ENCODE results near the gene NKAIN2.
"Not testable (repeated sequence)": the region's sequence is repeated elsewhere in the genome, so short reads cannot be mapped to it uniquely, and the experiment has no call there.

The NKAIN2 gene

GRCh38 chr6:124319410-124319809 lies 515.7 kb downstream of the NKAIN2 start:
- Histone ChIP-seq H3K9me3 (ENCODE audit: control insufficient read depth in 2 of 2, low read length in 2 of 2) (no peaks in the 10 kb centered on the region), H3K27me3 (ENCODE audit: control insufficient read depth in 2 of 2, insufficient read depth in 2 of 2, low read length in 2 of 2) (no peaks in the 10 kb centered on the region), H3K4me3 (ENCODE audit: low read length in 2 of 2) (no peak overlapping the region), H3K9ac (ENCODE audit: low read depth in 1 of 2, low read length in 2 of 2) (no peak overlapping the region), H3K27ac (ENCODE audit: low read depth in 2 of 2, low read length in 2 of 2) (no peak overlapping the region), H3K4me1 (ENCODE audit: control insufficient read depth in 2 of 2, insufficient read depth in 2 of 2, low read length in 2 of 2) (no peaks in the 10 kb centered on the region), H3K36me3 (ENCODE audit: control insufficient read depth in 2 of 2, insufficient read depth in 2 of 2, low read length in 2 of 2) (no peaks in the 10 kb centered on the region)

GRCh38 chr6:124324237-124324636 lies 520.6 kb downstream of the NKAIN2 start:
- Histone ChIP-seq H3K36me3 (ENCODE audit: control insufficient read depth in 2 of 2, insufficient read depth in 2 of 2, low read length in 2 of 2) (no peaks in the 10 kb centered on the region), H3K9me3 (ENCODE audit: control insufficient read depth in 2 of 2, low read length in 2 of 2) (no peaks in the 10 kb centered on the region), H3K9ac (ENCODE audit: low read depth in 1 of 2, low read length in 2 of 2) (no peak overlapping the region), H3K27me3 (ENCODE audit: control insufficient read depth in 2 of 2, insufficient read depth in 2 of 2, low read length in 2 of 2) (no peaks in the 10 kb centered on the region), H3K4me3 (ENCODE audit: low read length in 2 of 2) (no peak overlapping the region), H3K27ac (ENCODE audit: low read depth in 2 of 2, low read length in 2 of 2) (no peak overlapping the region), H3K4me1 (ENCODE audit: control insufficient read depth in 2 of 2, insufficient read depth in 2 of 2, low read length in 2 of 2) (no peaks in the 10 kb centered on the region)

- H3K27ac ChIP-seq (ENCODE audit: low read depth in 2 of 2, low read length in 2 of 2): no peak overlapping the region
- no peaks in the 10 kb centered on the region for H3K27me3 ChIP-seq (ENCODE audit: control insufficient read depth in 2 of 2, insufficient read depth in 2 of 2, low read length in 2 of 2)
- no peaks in the 10 kb centered on the region for H3K9me3 ChIP-seq (ENCODE audit: control insufficient read depth in 2 of 2, low read length in 2 of 2)
- H3K36me3 ChIP-seq (ENCODE audit: control insufficient read depth in 2 of 2, insufficient read depth in 2 of 2, low read length in 2 of 2): no peaks in the 10 kb centered on the region
- H3K9ac ChIP-seq (ENCODE audit: low read depth in 1 of 2, low read length in 2 of 2): no peak overlapping the region
- H3K4me3 ChIP-seq (ENCODE audit: low read length in 2 of 2): no peak overlapping the region
- H3K4me1 ChIP-seq (ENCODE audit: control insufficient read depth in 2 of 2, insufficient read depth in 2 of 2, low read length in 2 of 2): no peaks in the 10 kb centered on the region
Observed at GRCh38 chr6:124330197-124330596, 526.5 kb downstream of the NKAIN2 start.

- Histone ChIP-seq H3K27ac (ENCODE audit: low read depth in 2 of 2, low read length in 2 of 2) (no peak overlapping the region), H3K4me3 (ENCODE audit: low read length in 2 of 2) (no peak overlapping the region), H3K9ac (ENCODE audit: low read depth in 1 of 2, low read length in 2 of 2) (no peak overlapping the region), H3K4me1 (ENCODE audit: control insufficient read depth in 2 of 2, insufficient read depth in 2 of 2, low read length in 2 of 2) (no peaks in the 10 kb centered on the region), H3K9me3 (ENCODE audit: control insufficient read depth in 2 of 2, low read length in 2 of 2) (no peaks in the 10 kb centered on the region), H3K27me3 (ENCODE audit: control insufficient read depth in 2 of 2, insufficient read depth in 2 of 2, low read length in 2 of 2) (no peaks in the 10 kb centered on the region), H3K36me3 (ENCODE audit: control insufficient read depth in 2 of 2, insufficient read depth in 2 of 2, low read length in 2 of 2) (no peaks in the 10 kb centered on the region)
Observed at GRCh38 chr6:124334359-124334758, 530.7 kb downstream of the NKAIN2 start.

- no peaks in the 10 kb centered on the region for H3K4me1 ChIP-seq (ENCODE audit: control insufficient read depth in 2 of 2, insufficient read depth in 2 of 2, low read length in 2 of 2)
- no peaks in the 10 kb centered on the region for H3K27me3 ChIP-seq (ENCODE audit: control insufficient read depth in 2 of 2, insufficient read depth in 2 of 2, low read length in 2 of 2)
- no peak overlapping the region for H3K9ac ChIP-seq (ENCODE audit: low read depth in 1 of 2, low read length in 2 of 2)
- H3K9me3 ChIP-seq (ENCODE audit: control insufficient read depth in 2 of 2, low read length in 2 of 2): no peaks in the 10 kb centered on the region
- H3K4me3 ChIP-seq (ENCODE audit: low read length in 2 of 2): no peak overlapping the region
- no peaks in the 10 kb centered on the region for H3K36me3 ChIP-seq (ENCODE audit: control insufficient read depth in 2 of 2, insufficient read depth in 2 of 2, low read length in 2 of 2)
- no peak overlapping the region for H3K27ac ChIP-seq (ENCODE audit: low read depth in 2 of 2, low read length in 2 of 2)
Observed at GRCh38 chr6:124339610-124340334, 536.1 kb downstream of the NKAIN2 start.

GRCh38 chr6:124348339-124348738 lies 544.7 kb downstream of the NKAIN2 start:
- not testable (repeated sequence) for H3K9me3 ChIP-seq (ENCODE audit: control insufficient read depth in 2 of 2, low read length in 2 of 2)

GRCh38 chr6:124355146-124355545 lies 551.5 kb downstream of the NKAIN2 start:
- Histone ChIP-seq H3K4me1 (ENCODE audit: control insufficient read depth in 2 of 2, insufficient read depth in 2 of 2, low read length in 2 of 2) (no peaks in the 10 kb centered on the region), H3K4me3 (ENCODE audit: low read length in 2 of 2) (no peak overlapping the region), H3K9me3 (ENCODE audit: control insufficient read depth in 2 of 2, low read length in 2 of 2) (no peaks in the 10 kb centered on the region), H3K27ac (ENCODE audit: low read depth in 2 of 2, low read length in 2 of 2) (no peak overlapping the region), H3K27me3 (ENCODE audit: control insufficient read depth in 2 of 2, insufficient read depth in 2 of 2, low read length in 2 of 2) (no peaks in the 10 kb centered on the region), H3K9ac (ENCODE audit: low read depth in 1 of 2, low read length in 2 of 2) (no peak overlapping the region), H3K36me3 (ENCODE audit: control insufficient read depth in 2 of 2, insufficient read depth in 2 of 2, low read length in 2 of 2) (no peaks in the 10 kb centered on the region)

More at GRCh38 chr6:124348339-124348738, 544.7 kb downstream of the NKAIN2 start:
- H3K4me1 ChIP-seq (ENCODE audit: control insufficient read depth in 2 of 2, insufficient read depth in 2 of 2, low read length in 2 of 2); H3K27ac ChIP-seq (ENCODE audit: low read depth in 2 of 2, low read length in 2 of 2); H3K4me3 ChIP-seq (ENCODE audit: low read length in 2 of 2); H3K36me3 ChIP-seq (ENCODE audit: control insufficient read depth in 2 of 2, insufficient read depth in 2 of 2, low read length in 2 of 2); H3K27me3 ChIP-seq (ENCODE audit: control insufficient read depth in 2 of 2, insufficient read depth in 2 of 2, low read length in 2 of 2); H3K9ac ChIP-seq (ENCODE audit: low read depth in 1 of 2, low read length in 2 of 2): not testable (repeated sequence)

- H3K27ac ChIP-seq (ENCODE audit: low read depth in 2 of 2, low read length in 2 of 2): no peak overlapping the region
- no peaks in the 10 kb centered on the region for H3K36me3 ChIP-seq (ENCODE audit: control insufficient read depth in 2 of 2, insufficient read depth in 2 of 2, low read length in 2 of 2)
- H3K27me3 ChIP-seq (ENCODE audit: control insufficient read depth in 2 of 2, insufficient read depth in 2 of 2, low read length in 2 of 2): no peaks in the 10 kb centered on the region
- H3K4me1 ChIP-seq (ENCODE audit: control insufficient read depth in 2 of 2, insufficient read depth in 2 of 2, low read length in 2 of 2): no peaks in the 10 kb centered on the region
- H3K4me3 ChIP-seq (ENCODE audit: low read length in 2 of 2): no peak overlapping the region
- no peak overlapping the region for H3K9ac ChIP-seq (ENCODE audit: low read depth in 1 of 2, low read length in 2 of 2)
- H3K9me3 ChIP-seq (ENCODE audit: control insufficient read depth in 2 of 2, low read length in 2 of 2): no peaks in the 10 kb centered on the region
Observed at GRCh38 chr6:124356276-124356810, 552.7 kb downstream of the NKAIN2 start.

GRCh38 chr6:124356811-124357210 lies 553.1 kb downstream of the NKAIN2 start:
- no peak overlapping the region for H3K27ac ChIP-seq (ENCODE audit: low read depth in 2 of 2, low read length in 2 of 2)
- H3K4me1 ChIP-seq (ENCODE audit: control insufficient read depth in 2 of 2, insufficient read depth in 2 of 2, low read length in 2 of 2): no peaks in the 10 kb centered on the region
- H3K27me3 ChIP-seq (ENCODE audit: control insufficient read depth in 2 of 2, insufficient read depth in 2 of 2, low read length in 2 of 2): no peaks in the 10 kb centered on the region
- no peak overlapping the region for H3K9ac ChIP-seq (ENCODE audit: low read depth in 1 of 2, low read length in 2 of 2)
- H3K36me3 ChIP-seq (ENCODE audit: control insufficient read depth in 2 of 2, insufficient read depth in 2 of 2, low read length in 2 of 2): no peaks in the 10 kb centered on the region
- no peak overlapping the region for H3K4me3 ChIP-seq (ENCODE audit: low read length in 2 of 2)
- no peaks in the 10 kb centered on the region for H3K9me3 ChIP-seq (ENCODE audit: control insufficient read depth in 2 of 2, low read length in 2 of 2)

GRCh38 chr6:124368131-124368530 lies 564.5 kb downstream of the NKAIN2 start:
- Histone ChIP-seq H3K27ac (ENCODE audit: low read depth in 2 of 2, low read length in 2 of 2) (no peak overlapping the region), H3K36me3 (ENCODE audit: control insufficient read depth in 2 of 2, insufficient read depth in 2 of 2, low read length in 2 of 2) (no peaks in the 10 kb centered on the region), H3K9me3 (ENCODE audit: control insufficient read depth in 2 of 2, low read length in 2 of 2) (no peaks in the 10 kb centered on the region), H3K4me1 (ENCODE audit: control insufficient read depth in 2 of 2, insufficient read depth in 2 of 2, low read length in 2 of 2) (no peaks in the 10 kb centered on the region), H3K4me3 (ENCODE audit: low read length in 2 of 2) (no peak overlapping the region), H3K27me3 (ENCODE audit: control insufficient read depth in 2 of 2, insufficient read depth in 2 of 2, low read length in 2 of 2) (no peaks in the 10 kb centered on the region), H3K9ac (ENCODE audit: low read depth in 1 of 2, low read length in 2 of 2) (no peak overlapping the region)

All from mucosa of rectum (tissue), 2 donors.